Measurements from ENCODE around the gene ZP2. TPM values are rescaled to one million over a fixed set of nuclear protein-coding genes. Genes with fewer than 3 reads are reported as not detected.
A peak's percentile ranks its signal among the peaks of the same experiment; 100 is the strongest.

ZP2 gene
- total RNA-seq, 4 donors from 2014 or later, result 0.27 TPM; not detected in 3

GRCh38 chr16:21162661-21163151, 48.7 kb downstream of the ZP2 start:
- TF ChIP-seq EP300 (IDR thresholded peaks at IDR 0.05; ENCODE audit: low read depth) (no peak), POLR2A (IDR thresholded peaks at IDR 0.05) (no peak), POLR2AphosphoS5 (IDR thresholded peaks at IDR 0.05) (no peak), CTCF (IDR thresholded peaks at IDR 0.05) (no peak)
- Histone ChIP-seq H3K36me3 (peaks cover 0 to 9% (median 4%) of the 10 kb centered on the region in 4 donors), H3K9me3 (no peaks in the 10 kb centered on the region), H3K4me3 (no peak overlapping the region), H3K27me3 (no peaks in the 10 kb centered on the region), H3K27ac (peak overlapping the region; percentile 18 to 92 (median 66)), H3K4me1 (peaks cover 14 to 43% (median 33%) of the 10 kb centered on the region in 4 donors)
- no peak for DNase-seq
- intact Hi-C loops (cut with DNase I; ENCODE audit: low total_unique reads) (no loop called here), in situ Hi-C loops (cut with MboI; ENCODE audit: low pct_ligation_motif_present in 1 of 4, low pct_unique_long_range_greater_than_20kb in 1 of 4, low sequenced_read_pairs in 3 of 4) (no loop called here)
- WGBS, 2 donors (ENCODE audit: low coverage in 1 of 2), result 44 to 50% methylated on average over 6 to 7 of the region's 7 CpGs

GRCh38 chr16:21161211-21161610, 50.2 kb downstream of the ZP2 start:
- intact Hi-C loops (cut with DNase I; ENCODE audit: low total_unique reads), result no loop called here
- WGBS, 2 donors (ENCODE audit: low coverage in 1 of 2), result 83 to 85% methylated on average over 2 of the region's 2 CpGs

GRCh38 chr16:21160276-21160675, 51.1 kb downstream of the ZP2 start:
- no peaks in the 10 kb centered on the region for H3K36me3 ChIP-seq
- H3K4me1 ChIP-seq, result peaks cover 14 to 53% (median 41%) of the 10 kb centered on the region in 4 donors
- intact Hi-C loops (cut with DNase I; ENCODE audit: low total_unique reads) (no loop called here), in situ Hi-C loops (cut with MboI; ENCODE audit: low pct_ligation_motif_present in 1 of 4, low pct_unique_long_range_greater_than_20kb in 1 of 4, low sequenced_read_pairs in 3 of 4) (no loop called here)
- no peak overlapping the region for H3K4me3 ChIP-seq
- H3K27ac ChIP-seq, result peak overlapping the region; percentile 90 to 93 (median 92)
- no peaks in the 10 kb centered on the region for H3K9me3 ChIP-seq
- no peaks in the 10 kb centered on the region for H3K27me3 ChIP-seq
- TF ChIP-seq CTCF (IDR thresholded peaks at IDR 0.05) (no peak), EP300 (IDR thresholded peaks at IDR 0.05; ENCODE audit: low read depth) (no peak), POLR2AphosphoS5 (IDR thresholded peaks at IDR 0.05) (no peak), POLR2A (IDR thresholded peaks at IDR 0.05) (no peak)
- 39 to 50% methylated on average over 1 of the region's 1 CpG for WGBS, 2 donors (ENCODE audit: low coverage in 1 of 2)
- DNase-seq, result no peak

More at GRCh38 chr16:21161211-21161610, 50.2 kb downstream of the ZP2 start:
- no peaks in the 10 kb centered on the region for H3K9me3 ChIP-seq
- DNase-seq, result no peak
- H3K27me3 ChIP-seq, result no peaks in the 10 kb centered on the region
- peaks cover 0 to 5% (median 3%) of the 10 kb centered on the region in 4 donors for H3K36me3 ChIP-seq
- in situ Hi-C loops (cut with MboI; ENCODE audit: low pct_ligation_motif_present in 1 of 4, low pct_unique_long_range_greater_than_20kb in 1 of 4, low sequenced_read_pairs in 3 of 4), result no loop called here
- H3K4me1 ChIP-seq, result peaks cover 14 to 53% (median 41%) of the 10 kb centered on the region in 4 donors
- peak overlapping the region; percentile 3 to 92 (median 74) for H3K27ac ChIP-seq
- TF ChIP-seq CTCF (IDR thresholded peaks at IDR 0.05) (no peak), EP300 (IDR thresholded peaks at IDR 0.05; ENCODE audit: low read depth) (no peak), POLR2A (IDR thresholded peaks at IDR 0.05) (no peak), POLR2AphosphoS5 (IDR thresholded peaks at IDR 0.05) (no peak)
- H3K4me3 ChIP-seq, result no peak overlapping the region

GRCh38 chr16:21159281-21159951, 52.0 kb downstream of the ZP2 start:
- Histone ChIP-seq H3K27me3 (no peaks in the 10 kb centered on the region), H3K36me3 (no peaks in the 10 kb centered on the region), H3K4me3 (peak overlapping the region; percentile 69 to 93 (median 79)), H3K9me3 (no peaks in the 10 kb centered on the region), H3K27ac (peak overlapping the region; percentile 90 to 93 (median 92)), H3K4me1 (peaks cover 14 to 53% (median 41%) of the 10 kb centered on the region in 4 donors)
- DNase-seq, result peak; percentile 63
- WGBS, 2 donors (ENCODE audit: low coverage in 1 of 2), result 3% methylated on average over 6 to 27 of the region's 27 CpGs
- intact Hi-C loops (cut with DNase I; ENCODE audit: low total_unique reads), result loop anchor here (2.0 kb wide), 1 partner anchor 141 kb away; no protein-coding TSS in a partner anchor
- TF ChIP-seq CTCF (IDR thresholded peaks at IDR 0.05), result no peak
- peak in 2 of 3 donors; percentile 10 to 53 for TF ChIP-seq POLR2AphosphoS5 (IDR thresholded peaks at IDR 0.05)
- peak; percentile 40 for TF ChIP-seq POLR2A (IDR thresholded peaks at IDR 0.05)
- TF ChIP-seq EP300 (IDR thresholded peaks at IDR 0.05; ENCODE audit: low read depth), result no peak
- in situ Hi-C loops (cut with MboI; ENCODE audit: low pct_ligation_motif_present in 1 of 4, low pct_unique_long_range_greater_than_20kb in 1 of 4, low sequenced_read_pairs in 3 of 4), result no loop called here

Measured in transverse colon (tissue), 4 donors.